ENCODE measurements around the gene RLBP1. TPM values are rescaled to one million over a fixed set of nuclear protein-coding genes. Genes with fewer than 3 reads are reported as not detected.

RLBP1 gene
- total and polyA plus RNA-seq, 2 of the 4 experiments (the other 2 are of a cell fraction): not detected

GRCh38 chr15:89209057-89209456 lies 12.3 kb downstream of the RLBP1 start:
- Histone ChIP-seq H3K9ac (ENCODE audit: low read depth, low read length) (no peak overlapping the region), H2AK9ac (replicated peaks; ENCODE audit: low read depth, low read length, poor library complexity) (no peak overlapping the region), H3K79me1 (ENCODE audit: low read depth in 1 of 2, low read length in 2 of 2) (no peaks in the 10 kb centered on the region), H2BK20ac (ENCODE audit: low read depth, low read length) (no peak overlapping the region), H2AK5ac (ENCODE audit: low read depth, low read length) (no peak overlapping the region), H2BK120ac (ENCODE audit: low read depth, low read length) (no peak overlapping the region), H3K56ac (ENCODE audit: extremely low read depth, insufficient read depth, low read length) (no peak overlapping the region), H3K4ac (ENCODE audit: low read depth, low read length) (no peak overlapping the region), H3K4me2 (ENCODE audit: low read depth, low read length) (no peak overlapping the region), H2BK15ac (ENCODE audit: low read depth, low read length) (no peak overlapping the region), H3K36me3 (ENCODE audit: control insufficient read depth, insufficient read depth, low read length) (no peaks in the 10 kb centered on the region), H4K8ac (ENCODE audit: low read depth in 2 of 2, low read length in 2 of 2) (no peak overlapping the region), H3K4me3 (ENCODE audit: insufficient read depth, low read depth, low read length) (no peak overlapping the region), H4K20me1 (ENCODE audit: insufficient read depth, low read length) (no peaks in the 10 kb centered on the region), H2BK5ac (ENCODE audit: low read depth, low read length, poor library complexity, severe bottlenecking) (no peak overlapping the region), H3K18ac (ENCODE audit: low read depth, low read length) (no peak overlapping the region), H3K27ac (ENCODE audit: insufficient read depth, low read length) (no peak overlapping the region), H4K91ac (ENCODE audit: insufficient read depth, low read depth, low read length) (no peak overlapping the region), H4K5ac (ENCODE audit: low read depth, low read length) (no peak overlapping the region), H3K23ac (ENCODE audit: low read depth, low read length) (no peak overlapping the region), H3K4me1 (ENCODE audit: control insufficient read depth, insufficient read depth, low read length) (no peaks in the 10 kb centered on the region), H3K9me3 (ENCODE audit: control insufficient read depth, insufficient read depth, low read length) (no peaks in the 10 kb centered on the region), H3K27me3 (ENCODE audit: control insufficient read depth, insufficient read depth, low read length) (no peaks in the 10 kb centered on the region; the same call in 1 of the 2 replicates), H3K14ac (replicated peaks; ENCODE audit: low read depth, low read length) (no peak overlapping the region), H2AFZ (replicated peaks; ENCODE audit: low read length, poor library complexity) (no peak overlapping the region), H3K9me1 (ENCODE audit: insufficient read depth, low read length) (no peaks in the 10 kb centered on the region; the same call in 1 of the 2 replicates)
- dilution Hi-C loops (cut with HindIII; ENCODE audit: low sequenced_read_pairs, unreplicated experiment): no loop called here
- DNase-seq: no peak
- ChIA-PET CTCF (no interaction called here), POLR2A (ENCODE audit: unreplicated experiment) (no interaction called here)
- intact Hi-C loops (cut with micrococcal nuclease): no loop called here
- TF ChIP-seq ELK1 (IDR thresholded peaks at IDR 0.05; ENCODE audit: borderline replicate concordance, low read depth, low read length) (no peak), RFX5 (IDR thresholded peaks at IDR 0.05; ENCODE audit: low read depth, low read length) (no peak), FOS (IDR thresholded peaks at IDR 0.05; ENCODE audit: low read depth, low read length) (no peak), MXI1 (IDR thresholded peaks at IDR 0.05; ENCODE audit: borderline replicate concordance, low read depth, low read length) (no peak), RAD21 (IDR thresholded peaks at IDR 0.05; ENCODE audit: low read length) (no peak), BHLHE40 (IDR thresholded peaks at IDR 0.05; ENCODE audit: low read depth, low read length) (no peak), NFE2L2 (IDR thresholded peaks at IDR 0.05; ENCODE audit: low read depth, low read length) (no peak), POLR2A (IDR thresholded peaks at IDR 0.05; ENCODE audit: low read depth, low read length) (no peak), SMC3 (IDR thresholded peaks at IDR 0.05; ENCODE audit: low read depth, low read length) (no peak), RCOR1 (IDR thresholded peaks at IDR 0.05; ENCODE audit: insufficient replicate concordance, low read length) (no peak), CEBPB (IDR thresholded peaks at IDR 0.05; ENCODE audit: low read depth, low read length) (no peak), MAFK (IDR thresholded peaks at IDR 0.05; ENCODE audit: low read depth, low read length) (no peak), CTCF (conservative IDR thresholded peaks at IDR 0.05; ENCODE audit: low read depth, low read length) (no peak), USF2 (IDR thresholded peaks at IDR 0.05; ENCODE audit: low read depth, low read length) (no peak), MAZ (IDR thresholded peaks at IDR 0.05; ENCODE audit: borderline replicate concordance, low read depth, low read length) (no peak), CHD1 (IDR thresholded peaks at IDR 0.05; ENCODE audit: low read depth, low read length) (no peak)
- no peak for ATAC-seq (ENCODE audit: low read depth)
- no TSS peak for BruUV-seq (replicated peaks)
- in situ Hi-C loops (cut with MboI; ENCODE audit: low sequenced_read_pairs): no loop called here
- no CpG with 5 or more reads among the region's 1 CpG for WGBS, 2 experiments (ENCODE audit: extremely low coverage in 2 of 2, insufficient read length in 1 of 2)
